Measurements from ENCODE around the gene BPI.
"Not testable (repeated sequence)": the region's sequence is repeated elsewhere in the genome, so short reads cannot be mapped to it uniquely, and the experiment has no call there.

Gene BPI

GRCh38 chr20:38278763-38279162, 25.2 kb upstream of the BPI start:
- DNase-seq: no peak

- not testable (repeated sequence) for DNase-seq
Measured at GRCh38 chr20:38281176-38281915, 22.6 kb upstream of the BPI start.

- DNase-seq: no peak
Measured at GRCh38 chr20:38283236-38283635, 20.7 kb upstream of the BPI start.

DNA sequence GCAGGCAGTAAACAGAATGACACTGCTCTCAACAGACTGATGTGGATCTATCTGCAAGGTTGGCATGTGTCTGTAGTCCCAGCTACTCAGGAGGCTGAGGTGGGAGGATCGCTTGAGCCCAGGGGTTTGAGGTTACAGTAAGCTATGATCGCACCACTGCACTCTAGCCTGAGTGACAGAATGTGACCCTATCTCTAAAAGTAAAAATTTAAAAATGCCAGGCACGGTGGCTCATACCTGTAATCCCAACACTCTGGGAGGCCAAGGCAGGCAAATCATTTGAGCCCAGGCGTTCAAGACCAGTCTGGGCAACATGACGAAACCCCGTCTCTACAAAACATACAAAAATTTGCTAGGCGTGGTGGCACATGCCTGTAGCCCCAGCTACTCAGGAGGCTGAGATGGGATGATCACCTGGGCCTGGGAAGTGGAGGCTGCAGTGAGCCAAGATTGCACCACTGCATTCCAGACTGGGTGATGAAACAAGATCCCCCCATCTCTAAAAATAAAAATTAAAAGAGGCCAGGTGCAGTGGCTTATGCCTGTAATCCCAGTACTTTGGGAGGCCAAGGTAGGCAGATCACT, 19.8 kb upstream of the BPI start:
- DNase-seq: not testable (repeated sequence)

GRCh38 chr20:38284893-38285444, 19.0 kb upstream of the BPI start:
- DNase-seq: no peak

- no peak for DNase-seq
Measured at GRCh38 chr20:38286586-38287531, 17.1 kb upstream of the BPI start.

DNA sequence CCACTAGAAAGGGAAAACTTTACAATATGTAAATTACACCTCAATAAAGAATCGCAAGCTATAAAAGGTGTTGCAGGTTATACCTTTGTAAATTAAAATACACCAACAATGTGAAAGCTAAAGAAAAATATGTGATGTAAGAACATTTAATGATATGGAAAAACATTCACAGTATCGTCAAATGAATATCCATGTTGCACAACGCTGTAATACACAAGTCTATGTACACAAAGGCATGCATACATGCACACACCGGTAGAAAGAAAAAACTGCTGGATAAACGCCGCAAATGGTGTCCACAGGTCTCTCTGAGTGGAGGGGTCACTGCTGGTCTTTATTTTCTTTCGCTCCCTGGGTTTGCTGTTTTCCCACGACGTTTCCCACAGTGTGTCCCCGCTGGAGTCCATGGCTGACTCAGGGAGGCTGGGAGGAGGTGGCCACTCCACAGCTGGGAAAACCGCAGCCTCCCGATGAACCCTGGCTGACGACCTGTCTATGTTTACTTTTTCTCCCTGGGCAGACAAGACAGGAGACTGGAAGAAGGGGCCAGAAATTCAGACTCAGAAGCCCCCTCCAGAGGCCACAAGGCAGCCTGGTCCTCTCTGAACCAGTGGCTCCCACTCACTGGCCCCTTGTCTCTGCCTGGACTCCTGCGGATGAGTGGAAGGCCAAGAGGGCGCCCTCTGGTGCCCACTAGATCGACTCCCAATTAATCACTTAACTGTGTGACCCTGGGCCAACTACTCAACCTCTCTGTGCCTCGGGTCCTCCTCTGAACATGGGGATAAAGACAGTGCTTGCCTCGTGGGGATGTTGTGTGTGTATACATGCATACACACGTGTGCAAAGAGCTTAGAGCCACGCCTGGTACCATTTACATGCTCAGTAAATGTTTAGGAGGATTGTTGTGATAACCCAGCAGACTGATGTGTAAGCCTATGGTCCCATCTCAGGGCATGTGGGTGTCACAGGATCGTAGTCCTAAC, 12.8 kb upstream of the BPI start:
- DNase-seq: no peak

- no peak for DNase-seq
Measured at GRCh38 chr20:38291966-38292365, 12.0 kb upstream of the BPI start.

DNA sequence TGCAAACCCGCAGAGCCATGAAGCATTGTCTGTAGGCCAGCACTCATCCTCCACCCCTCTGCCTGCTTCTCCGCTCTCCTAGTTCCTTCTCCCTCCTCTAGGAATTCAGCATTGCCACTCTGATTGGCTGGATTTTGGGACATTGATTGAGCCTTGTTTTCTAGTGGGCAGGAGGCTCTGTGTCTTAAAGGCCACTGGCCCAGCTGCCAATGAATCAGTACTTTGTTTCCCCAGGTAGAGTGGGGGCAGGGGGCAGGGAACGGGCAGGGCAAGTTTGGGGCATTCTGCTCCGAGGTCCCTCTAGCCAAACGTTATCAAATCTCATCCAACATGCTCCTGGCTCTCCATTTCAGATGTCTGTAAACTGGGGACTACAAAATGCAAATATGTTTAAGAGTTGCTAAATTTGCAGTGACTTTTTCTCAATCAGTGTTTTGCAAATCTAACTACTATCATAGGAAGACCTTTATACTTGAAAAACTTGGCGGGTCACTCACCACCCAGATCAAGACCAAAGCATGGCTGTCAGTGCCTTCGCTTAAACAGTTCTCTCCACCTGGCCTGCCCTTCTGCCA, 10.4 kb upstream of the BPI start:
- no peak for DNase-seq

DNA sequence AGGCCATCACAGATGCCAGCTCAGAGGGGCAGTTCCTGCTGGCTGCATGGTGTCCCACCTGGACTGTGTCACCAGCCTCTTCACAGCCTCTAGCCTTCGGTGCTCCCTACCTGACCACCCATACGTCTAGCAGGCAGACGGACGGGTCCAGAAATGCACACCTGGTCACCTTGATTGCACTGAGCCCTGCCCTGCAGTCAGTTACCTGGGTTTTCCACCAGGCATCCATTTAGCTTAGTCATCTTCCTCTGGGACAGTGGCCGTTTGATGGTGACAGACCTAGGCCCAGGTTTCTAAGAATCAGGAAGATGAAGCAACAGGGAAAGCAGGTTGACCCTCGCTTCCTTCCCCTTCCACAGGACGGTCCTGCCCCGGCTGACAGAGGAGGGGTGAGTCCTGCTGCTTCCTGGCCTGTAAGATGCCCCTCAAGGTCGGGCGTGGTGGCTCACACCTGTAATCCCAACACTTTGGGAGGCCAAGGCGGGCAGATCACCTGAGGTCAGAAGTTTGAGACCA, 9.8 kb upstream of the BPI start:
- DNase-seq: no peak

GRCh38 chr20:38295811-38296210, 8.1 kb upstream of the BPI start:
- DNase-seq: no peak

GRCh38 chr20:38296433-38296832, 7.5 kb upstream of the BPI start:
- DNase-seq: no peak

- no peak for DNase-seq
Measured at GRCh38 chr20:38297916-38298674, 5.9 kb upstream of the BPI start.

- DNase-seq: no peak
Measured at GRCh38 chr20:38298768-38299288, 5.1 kb upstream of the BPI start.

DNA sequence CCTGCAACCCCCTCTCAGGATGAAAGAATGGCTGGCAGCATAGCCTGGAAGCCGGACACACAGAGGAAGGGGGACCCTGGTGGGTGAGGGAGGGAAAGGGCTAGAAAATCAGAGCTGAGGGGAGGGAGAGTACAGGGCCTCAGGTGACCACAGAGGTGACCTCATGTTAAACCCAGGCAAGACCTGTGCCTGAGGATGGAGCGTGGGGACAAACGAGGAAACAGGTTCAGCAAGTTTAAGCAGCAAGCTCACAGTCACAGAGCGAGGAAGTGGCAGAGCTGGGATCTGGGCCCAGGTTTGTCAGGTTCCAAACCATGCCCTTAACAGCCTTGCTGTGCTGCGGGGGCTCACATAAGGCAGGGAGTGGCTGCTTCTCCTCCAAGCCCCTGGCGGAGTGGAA, 4.0 kb upstream of the BPI start:
- DNase-seq: no peak

- no peak for DNase-seq
Measured at GRCh38 chr20:38300438-38300837, 3.5 kb upstream of the BPI start.

- DNase-seq: no peak
Measured at GRCh38 chr20:38301309-38301708, 2.6 kb upstream of the BPI start.

GRCh38 chr20:38302786-38303185, 1.2 kb upstream of the BPI start:
- DNase-seq: no peak

DNA sequence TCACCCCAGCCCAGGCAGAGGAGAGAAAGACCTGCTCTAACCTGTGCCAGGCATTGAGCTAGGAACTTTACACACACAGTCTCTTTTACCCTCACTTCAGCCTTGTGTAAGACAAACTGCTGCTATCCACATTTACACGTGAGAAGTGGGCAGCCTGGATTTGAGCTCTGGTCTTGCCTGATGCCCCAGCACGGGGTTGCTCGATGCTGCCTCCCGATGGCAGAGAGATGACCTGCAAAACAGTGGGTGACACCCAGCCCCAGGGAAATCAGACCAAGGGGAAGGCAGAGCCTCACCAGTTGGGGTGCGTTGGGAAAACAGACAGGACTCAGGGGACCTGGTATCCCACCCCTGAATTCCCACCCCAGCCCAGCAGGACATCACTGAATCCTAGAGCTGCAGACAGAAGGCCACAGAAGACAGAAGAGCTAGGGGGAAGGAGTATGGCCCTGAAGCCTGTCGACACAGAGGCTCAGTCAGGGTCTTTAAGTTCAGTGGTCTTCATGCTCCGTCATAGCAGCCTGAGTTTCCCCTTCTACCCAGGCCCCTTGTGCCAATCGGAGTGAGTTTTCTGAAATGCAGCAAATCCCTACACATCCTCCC, 990 bp downstream of the BPI start:
- DNase-seq: no peak

GRCh38 chr20:38305541-38305940, 1.6 kb downstream of the BPI start:
- DNase-seq: no peak

Measured in DMS 273 treated with DMSO at 0.1 percent for 48 hours (cell line).